ENCODE results near the gene CEMIP2.
"Not testable (repeated sequence)": the region's sequence is repeated elsewhere in the genome, so short reads cannot be mapped to it uniquely, and the experiment has no call there.

The CEMIP2 gene

GRCh38 chr9:71733176-71733575, 35.1 kb downstream of the CEMIP2 start:
- in situ Hi-C loops (cut with HindIII; ENCODE audit: low pct_ligation_motif_present, low pct_unique_long_range_greater_than_20kb, low sequenced_read_pairs): no loop called here
- DNase-seq: no peak

GRCh38 chr9:71729816-71730526, 38.3 kb downstream of the CEMIP2 start:
- in situ Hi-C loops (cut with HindIII; ENCODE audit: low pct_ligation_motif_present, low pct_unique_long_range_greater_than_20kb, low sequenced_read_pairs): no loop called here
- DNase-seq: no peak

GRCh38 chr9:71726723-71727122, 41.6 kb downstream of the CEMIP2 start:
- in situ Hi-C loops (cut with HindIII; ENCODE audit: low pct_ligation_motif_present, low pct_unique_long_range_greater_than_20kb, low sequenced_read_pairs): no loop called here
- no peak for DNase-seq

GRCh38 chr9:71725590-71726338, 42.5 kb downstream of the CEMIP2 start:
- in situ Hi-C loops (cut with HindIII; ENCODE audit: low pct_ligation_motif_present, low pct_unique_long_range_greater_than_20kb, low sequenced_read_pairs): no loop called here
- DNase-seq: no peak

- in situ Hi-C loops (cut with HindIII; ENCODE audit: low pct_ligation_motif_present, low pct_unique_long_range_greater_than_20kb, low sequenced_read_pairs): no loop called here
- no peak for DNase-seq
Observed at GRCh38 chr9:71721855-71722254, 46.5 kb downstream of the CEMIP2 start.

- in situ Hi-C loops (cut with HindIII; ENCODE audit: low pct_ligation_motif_present, low pct_unique_long_range_greater_than_20kb, low sequenced_read_pairs): no loop called here
- DNase-seq: no peak
Observed at GRCh38 chr9:71719562-71719961, 48.8 kb downstream of the CEMIP2 start.

- DNase-seq: no peak
- in situ Hi-C loops (cut with HindIII; ENCODE audit: low pct_ligation_motif_present, low pct_unique_long_range_greater_than_20kb, low sequenced_read_pairs): no loop called here
Observed at GRCh38 chr9:71719088-71719487, 49.2 kb downstream of the CEMIP2 start.

- DNase-seq: peak; percentile 22
- in situ Hi-C loops (cut with HindIII; ENCODE audit: low pct_ligation_motif_present, low pct_unique_long_range_greater_than_20kb, low sequenced_read_pairs): no loop called here
Observed at GRCh38 chr9:71716138-71716909, 52.0 kb downstream of the CEMIP2 start.

GRCh38 chr9:71710856-71711255, 57.5 kb downstream of the CEMIP2 start:
- in situ Hi-C loops (cut with HindIII; ENCODE audit: low pct_ligation_motif_present, low pct_unique_long_range_greater_than_20kb, low sequenced_read_pairs): no loop called here

GRCh38 chr9:71710201-71710600, 58.1 kb downstream of the CEMIP2 start:
- in situ Hi-C loops (cut with HindIII; ENCODE audit: low pct_ligation_motif_present, low pct_unique_long_range_greater_than_20kb, low sequenced_read_pairs): no loop called here

More at GRCh38 chr9:71710856-71711255, 57.5 kb downstream of the CEMIP2 start:
- DNase-seq: no peak

GRCh38 chr9:71709384-71709783, 58.9 kb downstream of the CEMIP2 start:
- no peak for DNase-seq
- in situ Hi-C loops (cut with HindIII; ENCODE audit: low pct_ligation_motif_present, low pct_unique_long_range_greater_than_20kb, low sequenced_read_pairs): no loop called here

More at GRCh38 chr9:71710201-71710600, 58.1 kb downstream of the CEMIP2 start:
- DNase-seq: no peak

GRCh38 chr9:71706176-71706575, 62.1 kb downstream of the CEMIP2 start:
- no peak for DNase-seq
- in situ Hi-C loops (cut with HindIII; ENCODE audit: low pct_ligation_motif_present, low pct_unique_long_range_greater_than_20kb, low sequenced_read_pairs): no loop called here

- no peak for DNase-seq
- in situ Hi-C loops (cut with HindIII; ENCODE audit: low pct_ligation_motif_present, low pct_unique_long_range_greater_than_20kb, low sequenced_read_pairs): no loop called here
Observed at GRCh38 chr9:71704796-71705195, 63.5 kb downstream of the CEMIP2 start.

- in situ Hi-C loops (cut with HindIII; ENCODE audit: low pct_ligation_motif_present, low pct_unique_long_range_greater_than_20kb, low sequenced_read_pairs): no loop called here
- DNase-seq: no peak
Observed at GRCh38 chr9:71703172-71703872, 65.0 kb downstream of the CEMIP2 start.

- in situ Hi-C loops (cut with HindIII; ENCODE audit: low pct_ligation_motif_present, low pct_unique_long_range_greater_than_20kb, low sequenced_read_pairs): no loop called here
- DNase-seq: no peak
Observed at GRCh38 chr9:71697882-71698281, 70.4 kb downstream of the CEMIP2 start.

- DNase-seq: no peak
- in situ Hi-C loops (cut with HindIII; ENCODE audit: low pct_ligation_motif_present, low pct_unique_long_range_greater_than_20kb, low sequenced_read_pairs): no loop called here
Observed at GRCh38 chr9:71694332-71694731, 74.0 kb downstream of the CEMIP2 start.

GRCh38 chr9:71693607-71694006, 74.7 kb downstream of the CEMIP2 start:
- DNase-seq: no peak
- in situ Hi-C loops (cut with HindIII; ENCODE audit: low pct_ligation_motif_present, low pct_unique_long_range_greater_than_20kb, low sequenced_read_pairs): no loop called here

- in situ Hi-C loops (cut with HindIII; ENCODE audit: low pct_ligation_motif_present, low pct_unique_long_range_greater_than_20kb, low sequenced_read_pairs): no loop called here
- no peak for DNase-seq
Observed at GRCh38 chr9:71692337-71692736, 76.0 kb downstream of the CEMIP2 start.

GRCh38 chr9:71691576-71691975, 76.7 kb downstream of the CEMIP2 start:
- DNase-seq; in situ Hi-C loops (cut with HindIII; ENCODE audit: low pct_ligation_motif_present, low pct_unique_long_range_greater_than_20kb, low sequenced_read_pairs): not testable (repeated sequence)

All from ACHN (cell line).